Measurements from ENCODE around the gene TP53TG5.

The TP53TG5 gene

DNA sequence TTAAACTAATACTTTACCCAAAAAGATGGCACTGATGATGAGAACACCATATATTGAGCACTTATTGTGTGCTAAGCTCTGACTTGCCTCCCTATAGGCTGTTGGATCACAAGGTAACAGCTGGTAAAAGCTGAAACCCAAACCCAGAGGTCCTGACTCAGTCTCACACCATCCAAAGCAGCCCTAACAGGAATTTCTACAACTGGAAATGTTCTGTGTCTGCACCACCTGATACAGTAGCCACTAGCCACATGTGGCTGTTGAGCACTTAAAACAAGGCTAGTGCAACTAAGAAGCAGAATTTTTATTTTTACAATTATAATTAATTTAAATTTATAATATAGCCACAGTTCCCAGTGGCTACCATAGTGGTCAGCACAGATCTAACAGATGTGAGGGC lies 54.4 kb downstream of the TP53TG5 start:
- no peak for DNase-seq (ENCODE audit: low read depth)

GRCh38 chr20:45322952-45323383 lies 55.2 kb downstream of the TP53TG5 start:
- DNase-seq (ENCODE audit: low read depth): peak; percentile 47
